DMS53 (cell line): Measurements from ENCODE around the gene RINT1.

ENCODE experiments used
- DNase-seq: peaks from one replicate; lab custom pipeline; 2025; lab: John Stamatoyannopoulos, UW

The RINT1 gene

DNA sequence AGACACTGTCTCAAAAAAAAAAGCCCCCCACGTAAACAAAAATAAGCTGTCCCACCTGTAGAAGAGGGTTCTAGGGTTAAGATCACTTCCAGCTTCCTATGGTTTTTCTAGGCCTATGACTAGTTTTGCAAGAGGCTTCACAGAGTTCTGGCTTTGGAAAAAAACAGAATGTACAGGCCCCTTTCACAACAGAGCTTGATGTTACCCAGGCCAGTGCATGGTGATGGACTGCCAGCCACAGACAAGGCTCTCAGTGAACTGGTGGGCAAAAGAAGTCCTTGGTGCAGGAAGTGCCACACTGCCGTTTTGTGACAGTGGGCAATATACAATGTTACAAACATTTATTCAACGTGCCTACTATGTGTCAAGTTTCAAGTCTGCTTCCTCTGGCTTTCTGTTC lies 67.5 kb downstream of the RINT1 start:
- DNase-seq, result no peak

DNA sequence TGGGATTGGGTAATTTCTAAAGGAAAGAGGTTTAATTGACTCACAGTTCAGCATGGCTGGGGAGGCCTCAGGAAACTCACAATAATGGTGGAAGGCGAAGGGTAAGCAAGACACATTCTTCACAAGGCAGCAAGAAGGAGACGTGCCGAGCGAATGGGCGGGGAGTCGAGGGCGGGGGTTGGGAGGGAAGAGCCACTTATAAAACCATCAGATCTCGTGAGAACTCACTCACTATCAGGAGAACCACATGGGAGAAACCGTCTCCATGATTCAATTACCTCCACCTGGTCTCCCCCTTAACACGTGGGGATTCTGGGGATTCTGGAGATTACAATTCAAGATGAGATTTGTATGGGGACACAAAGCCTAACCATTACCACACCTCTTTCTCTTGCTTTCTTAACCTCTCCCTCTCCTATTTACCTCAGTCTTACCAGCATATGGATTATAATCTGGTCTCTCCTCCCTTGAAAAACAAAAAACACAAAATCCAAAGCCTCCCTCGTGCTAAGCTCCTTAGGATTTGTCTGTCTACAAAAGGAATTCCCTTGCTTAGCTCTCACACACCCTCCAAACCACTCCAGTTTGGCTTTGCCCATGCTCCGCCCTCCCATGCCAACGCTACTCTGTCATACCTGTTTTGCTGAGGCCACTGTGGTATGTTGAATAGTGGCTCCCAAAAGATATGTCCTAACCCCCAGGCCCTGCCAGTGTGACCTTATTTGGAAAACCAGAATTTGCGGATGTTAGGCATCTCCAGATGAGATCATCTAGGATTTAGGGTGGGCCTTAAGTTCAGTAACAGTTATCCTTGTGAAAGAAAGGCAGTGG lies 68.9 kb downstream of the RINT1 start:
- no peak for DNase-seq

- DNase-seq, result no peak
These were observed 70.6 kb downstream of the RINT1 start for GRCh38 chr7:105602325-105603305.

DNA sequence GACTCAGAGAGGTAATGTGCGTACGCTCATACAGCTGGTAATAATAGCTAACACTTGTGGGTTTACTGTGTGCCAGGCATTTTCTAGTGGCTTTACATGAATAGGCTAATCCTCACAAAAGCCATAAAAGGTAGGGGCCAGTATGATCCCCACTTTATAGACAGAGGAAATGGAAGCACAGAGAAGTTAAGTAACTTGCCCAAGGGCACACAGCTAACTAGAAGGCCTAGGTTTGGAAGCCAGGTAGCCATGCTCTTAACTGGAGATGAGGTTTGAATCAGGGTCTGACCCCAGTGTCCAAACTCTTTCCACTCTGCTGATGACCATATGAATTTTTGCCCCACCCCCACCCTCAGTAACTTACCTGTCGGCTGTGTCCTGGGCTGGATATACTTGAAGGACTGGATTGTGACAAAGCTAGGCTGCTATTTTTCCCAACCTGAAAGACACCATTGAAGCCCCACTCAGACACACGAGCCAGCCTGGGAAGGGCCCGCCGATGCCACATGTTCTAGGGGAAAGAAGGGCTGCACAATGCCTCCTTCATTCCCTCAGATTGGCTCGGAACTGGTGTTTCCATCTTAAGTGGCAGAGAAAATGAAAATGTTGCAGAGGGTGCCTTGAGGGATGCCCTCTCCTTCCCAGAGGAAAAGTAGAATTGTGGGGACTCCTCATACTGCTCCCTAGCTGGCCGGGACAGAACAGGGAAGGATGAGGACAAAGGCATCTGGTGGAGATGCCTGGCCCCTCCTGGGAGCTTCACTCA lies 78.3 kb downstream of the RINT1 start:
- no peak for DNase-seq

GRCh38 chr7:105611856-105612775 lies 80.1 kb downstream of the RINT1 start:
- no peak for DNase-seq

DNA sequence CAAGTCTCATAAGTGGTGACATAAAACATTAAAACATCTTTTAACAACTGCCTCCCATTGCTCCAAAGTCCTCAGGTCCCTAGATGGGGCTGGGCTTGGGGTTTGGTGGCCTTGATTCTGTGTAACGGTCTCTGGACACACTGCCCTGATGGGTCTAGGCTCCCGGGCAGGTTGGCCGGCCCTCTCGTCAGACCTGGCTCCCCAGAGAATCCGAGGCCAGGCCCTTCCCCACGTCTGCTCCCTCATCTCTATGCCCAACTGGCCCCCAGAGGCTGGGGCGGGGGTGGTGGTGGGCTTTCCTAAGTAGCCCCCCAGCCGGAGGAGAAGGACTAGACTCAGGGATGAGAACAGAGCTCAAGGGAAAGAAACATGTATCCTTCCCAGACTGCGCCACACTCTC lies 80.8 kb downstream of the RINT1 start:
- no peak for DNase-seq

- no peak for DNase-seq
These were observed 81.8 kb downstream of the RINT1 start for GRCh38 chr7:105613611-105614330.

- DNase-seq, result no peak
These were observed 82.4 kb downstream of the RINT1 start for GRCh38 chr7:105614341-105614840.
